Measurements from ENCODE around the gene RASA1.
"Not testable (repeated sequence)": the region's sequence is repeated elsewhere in the genome, so short reads cannot be mapped to it uniquely, and the experiment has no call there.

Gene RASA1

GRCh38 chr5:87267574-87268125, at the start of gene RASA1:
Gene RASA1, plus strand, starts transcription at chr5:87267883. Its CDS starts 569 bp downstream, at chr5:87268452.
- peak; percentile 94 for DNase-seq

- no peak for DNase-seq
These were observed 37.9 kb upstream of the RASA1 start for GRCh38 chr5:87229780-87230179.

GRCh38 chr5:87231037-87231808, 36.5 kb upstream of the RASA1 start:
- no peak for DNase-seq

GRCh38 chr5:87233143-87233542, 34.5 kb upstream of the RASA1 start:
- no peak for DNase-seq

DNA sequence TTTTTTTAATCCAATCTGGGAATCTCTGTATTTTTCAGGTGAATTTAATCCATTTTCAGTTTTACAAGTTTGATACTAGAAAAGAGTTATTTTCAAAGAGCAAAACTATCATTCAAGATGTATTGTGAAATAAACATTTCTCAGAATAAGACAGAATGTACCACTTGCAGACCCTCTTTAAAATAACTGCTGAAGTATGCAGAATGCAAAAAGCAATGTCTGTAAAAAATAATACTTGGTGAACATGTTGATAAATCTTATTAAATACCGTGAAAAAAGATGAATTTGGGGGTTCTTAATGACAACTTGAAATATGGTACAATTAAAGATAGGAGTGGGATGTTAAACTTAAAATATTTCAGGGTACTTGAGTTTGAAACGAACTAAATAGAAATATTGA, 26.1 kb upstream of the RASA1 start:
- no peak for DNase-seq

DNA sequence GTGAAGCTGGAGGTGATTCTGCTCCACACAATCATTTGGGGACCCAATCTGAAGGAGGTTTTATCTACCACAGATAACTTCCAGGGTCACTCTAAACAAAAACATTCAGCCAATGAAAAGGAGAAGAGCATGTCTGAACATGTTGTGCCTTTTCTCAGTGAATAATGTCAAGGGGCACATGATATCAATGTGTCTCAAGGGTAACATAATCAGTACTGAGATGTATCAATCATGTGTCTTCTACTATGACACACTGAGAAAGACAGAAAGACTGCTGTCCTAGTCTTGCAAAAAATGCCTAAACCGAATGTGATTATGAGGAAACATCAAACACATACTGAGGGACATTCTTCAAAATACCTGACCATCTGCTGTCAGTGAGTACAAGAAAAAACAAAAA, 25.4 kb upstream of the RASA1 start:
- DNase-seq, result no peak

GRCh38 chr5:87243161-87243844, 24.4 kb upstream of the RASA1 start:
- DNase-seq, result no peak

- DNase-seq, result no peak
These were observed 22.2 kb upstream of the RASA1 start for GRCh38 chr5:87245451-87245850.

- DNase-seq, result no peak
These were observed 21.6 kb upstream of the RASA1 start for GRCh38 chr5:87246061-87246460.

- no peak for DNase-seq
These were observed 15.4 kb upstream of the RASA1 start for GRCh38 chr5:87252283-87252605.

DNA sequence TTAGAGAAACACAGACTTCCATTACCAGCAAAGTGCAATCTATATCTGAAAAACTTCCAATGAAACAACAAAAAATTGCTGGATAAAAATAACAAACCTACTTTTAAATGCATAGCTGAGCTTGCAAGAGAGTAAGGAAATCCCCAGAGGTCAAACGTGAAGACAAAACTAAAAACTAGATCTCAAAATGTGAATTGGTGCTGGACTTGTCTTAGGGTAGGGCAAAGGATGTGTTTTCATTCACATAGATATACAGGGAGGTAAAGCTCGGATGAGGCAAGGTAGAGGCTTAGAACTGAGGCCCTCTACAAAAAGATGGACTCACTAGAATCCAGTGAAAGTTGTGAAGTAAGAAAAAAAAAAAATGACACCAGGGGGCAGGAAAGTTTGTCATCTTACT, 13.6 kb upstream of the RASA1 start:
- DNase-seq, result no peak

DNA sequence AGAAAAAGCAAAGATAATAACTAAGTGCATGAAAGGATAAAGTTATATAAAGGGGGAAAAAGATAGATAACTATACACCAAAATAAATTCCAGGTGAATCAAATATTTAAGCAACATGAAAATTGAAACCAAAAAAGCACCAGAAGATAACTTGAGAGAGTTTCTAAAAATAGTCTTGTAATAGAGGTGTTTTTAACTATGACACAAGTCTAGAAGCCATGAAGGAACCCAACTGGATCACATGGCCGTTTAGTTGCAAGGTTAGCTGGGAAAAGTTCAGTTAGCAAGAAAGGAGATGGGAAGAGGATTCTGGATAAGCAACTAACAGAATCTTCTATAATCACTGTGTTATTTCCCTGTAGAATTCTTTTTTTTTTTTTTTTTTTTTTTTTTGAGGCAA, 9.2 kb upstream of the RASA1 start:
- no peak for DNase-seq

GRCh38 chr5:87260604-87261192, 7.0 kb upstream of the RASA1 start:
- no peak for DNase-seq

GRCh38 chr5:87263498-87263897, 4.2 kb upstream of the RASA1 start:
- DNase-seq, result no peak

DNA sequence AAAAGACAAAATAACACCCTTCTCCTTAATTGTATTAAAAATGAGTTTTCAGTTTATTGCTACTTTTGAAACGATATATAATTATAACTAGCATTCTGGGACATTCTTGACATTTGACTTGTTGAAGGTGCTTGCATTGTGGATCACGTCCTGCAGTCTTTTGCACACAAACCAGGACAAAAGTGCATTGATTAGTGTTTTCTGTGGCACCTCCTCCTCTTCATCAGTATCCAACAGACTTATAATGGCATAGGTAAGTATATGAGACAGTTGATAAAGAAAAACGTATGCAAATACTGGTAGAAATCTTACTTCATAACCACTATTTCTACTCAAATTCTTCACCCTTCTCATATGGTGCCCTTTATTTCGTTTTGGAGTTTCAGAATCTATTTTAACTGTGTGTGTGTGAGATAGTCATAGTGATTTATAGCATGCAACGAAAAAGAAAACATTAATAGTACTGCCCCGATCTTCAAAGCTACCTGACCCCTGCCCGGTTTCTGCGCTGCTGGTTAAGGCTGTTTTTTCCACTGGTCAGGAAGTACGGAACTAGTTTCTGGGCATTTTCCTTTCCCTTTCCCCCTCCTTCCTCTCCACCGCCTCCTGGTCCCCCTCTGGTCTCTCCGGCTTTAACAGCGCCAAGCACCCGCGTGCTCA, 639 bp upstream of the RASA1 start:
- peak; percentile 4 for DNase-seq

- DNase-seq, result peak; percentile 71
These were observed 665 bp downstream of the RASA1 start for GRCh38 chr5:87268126-87268969.

GRCh38 chr5:87268970-87269377, 1.3 kb downstream of the RASA1 start:
- DNase-seq, result no peak

DNA sequence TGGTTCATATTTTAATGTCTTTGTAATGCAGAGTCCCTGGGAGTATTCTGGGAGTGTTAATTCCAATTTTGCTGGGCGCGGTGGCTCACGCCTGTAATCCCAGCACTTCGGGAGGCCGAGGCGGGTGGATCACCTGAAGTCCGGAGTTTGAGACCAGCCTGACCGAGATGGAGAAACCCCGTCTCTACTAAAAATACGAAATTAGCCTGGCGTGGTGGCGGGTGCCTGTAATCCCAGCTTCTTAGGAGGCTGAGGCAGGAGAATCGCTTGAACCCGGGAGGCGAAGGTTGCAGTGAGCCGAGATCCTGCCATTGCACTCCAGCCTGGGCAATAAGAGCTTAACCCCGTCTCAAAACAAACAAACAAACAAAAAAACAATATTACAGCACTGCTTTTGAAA, 3.2 kb downstream of the RASA1 start:
- DNase-seq, result not testable (repeated sequence)

DNA sequence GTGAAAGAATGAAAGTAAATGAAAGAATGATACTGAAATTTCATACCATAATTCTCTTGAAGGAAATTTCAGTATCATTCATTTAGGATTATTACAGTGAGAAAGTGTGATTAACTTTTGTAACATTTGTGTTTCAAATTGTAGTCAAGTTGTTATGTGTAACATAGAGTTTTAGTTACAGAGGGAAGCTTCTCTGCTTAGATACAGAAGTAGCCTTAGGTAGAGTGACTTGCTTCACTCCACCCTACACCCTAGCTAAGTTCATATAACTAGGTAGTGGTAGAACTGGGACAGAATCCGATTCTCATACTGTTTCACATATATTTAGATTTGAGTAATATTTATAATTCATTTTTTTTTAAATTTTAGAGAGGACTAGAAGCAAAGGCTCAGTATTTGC, 9.0 kb downstream of the RASA1 start:
- no peak for DNase-seq

DNA sequence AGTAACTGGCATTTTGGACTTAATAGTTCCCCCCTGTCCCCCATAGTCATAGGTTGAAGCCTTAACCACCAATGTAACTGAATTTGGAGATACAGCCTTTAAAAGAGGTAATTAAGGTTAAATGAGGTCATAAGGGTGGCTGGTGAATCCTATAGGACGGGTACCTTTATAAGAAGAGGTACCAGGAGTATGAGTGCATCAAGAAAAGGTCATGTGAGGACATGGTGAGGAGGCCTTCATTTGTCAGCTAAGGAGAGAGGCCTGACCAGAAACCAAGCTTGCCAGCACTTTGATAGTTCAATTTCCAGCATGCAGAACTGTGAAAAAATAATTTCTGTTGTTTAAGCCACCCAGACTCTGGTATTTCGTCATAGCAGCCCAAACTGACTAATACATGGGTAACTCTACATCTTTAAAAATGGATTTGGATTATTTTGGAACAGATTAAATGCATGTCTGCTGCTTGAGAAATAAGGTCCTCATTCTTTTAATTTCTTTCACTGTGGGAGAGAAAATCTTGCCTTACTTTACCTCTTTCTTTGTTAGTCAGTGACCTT, 9.7 kb downstream of the RASA1 start:
- no peak for DNase-seq

GRCh38 chr5:87278590-87279100, 11.0 kb downstream of the RASA1 start:
- no peak for DNase-seq

DNA sequence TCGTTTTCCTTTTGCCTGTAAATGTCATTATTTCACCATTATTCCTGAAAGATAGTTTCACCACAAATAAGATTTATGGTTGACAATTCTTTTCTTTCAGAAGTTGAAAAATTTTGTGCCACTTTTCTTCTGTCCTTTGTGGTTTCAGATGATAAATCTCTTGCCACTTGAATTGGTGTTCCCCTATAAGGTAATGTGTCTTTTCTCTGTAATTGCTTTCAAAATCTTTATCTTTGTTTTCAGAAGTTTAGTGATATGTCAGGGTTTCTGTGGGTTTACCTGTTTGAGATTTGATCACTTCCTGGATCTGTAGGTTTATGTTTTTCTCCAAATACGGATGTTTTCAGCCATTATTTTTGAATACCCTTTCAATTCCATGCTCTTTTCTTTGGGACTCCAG, 14.6 kb downstream of the RASA1 start:
- DNase-seq, result no peak
